WTC11 (cell line): ENCODE measurements around the gene SLC17A9. TPM values are rescaled to one million over a fixed set of nuclear protein-coding genes. Genes with fewer than 3 reads are reported as not detected.
"Not testable (repeated sequence)": the region's sequence is repeated elsewhere in the genome, so short reads cannot be mapped to it uniquely, and the experiment has no call there.

Source experiments
- ATAC-seq: fragments of 200-7000 bp; cut with Tn5 transposase; 2 replicates; pipeline ENCODE4 v1.10.0; 2021; ENCODE audit warnings: mild to moderate bottlenecking, moderate library complexity
- CTCF ChIA-PET: fragments of 300-600 bp; sonication (Branson Sonifier 250); formaldehyde crosslinking; loops from one replicate; lab custom pipeline; 2021; ENCODE audit warnings: antibody characterized with exemption; lab: Charles Lee
- POLR2A ChIA-PET: fragments of 350-600 bp; sonication (Branson Sonifier 250); formaldehyde crosslinking; loops from one replicate; lab custom pipeline; 2021; ENCODE audit warnings: antibody characterized with exemption; lab: Charles Lee
- DNase-seq: peaks from one replicate; pipeline ENCODE4 v3.0.0; 2021; ENCODE audit warnings: low spot score
- H3K27ac Mint-ChIP-seq: 2 replicates; pipeline ENCODE4 v1.8.0; 2021; ENCODE audit warnings: mixed read lengths
- H3K27me3 Mint-ChIP-seq: 2 replicates; pipeline ENCODE4 v1.8.0; 2021; ENCODE audit warnings: low read depth, mild to moderate bottlenecking, moderate library complexity, mixed read lengths
- H3K36me3 Mint-ChIP-seq: 2 replicates; pipeline ENCODE4 v1.8.0; 2021; ENCODE audit warnings: mixed read lengths
- H3K4me1 Mint-ChIP-seq: 2 replicates; pipeline ENCODE4 v1.8.0; 2022; ENCODE audit warnings: mixed read lengths
- H3K4me3 Mint-ChIP-seq: 2 replicates; pipeline ENCODE4 v1.8.0; 2021; ENCODE audit warnings: mild to moderate bottlenecking, moderate library complexity, mixed read lengths
- H3K9me3 Mint-ChIP-seq: 2 replicates; pipeline ENCODE4 v1.8.0; 2021; ENCODE audit warnings: mixed read lengths
- AFF4 ChIP-seq: sonication (generic); formaldehyde crosslinking; IDR thresholded peaks from 2 replicates; pipeline ENCODE4 v1.8.1; 2023; ENCODE audit warnings: mild to moderate bottlenecking, missing genetic modification reagents, borderline replicate concordance
- ATF1 ChIP-seq: sonication (generic); formaldehyde crosslinking; IDR thresholded peaks from 2 replicates; pipeline ENCODE4 v1.8.1; 2023; ENCODE audit warnings: mild to moderate bottlenecking, moderate library complexity, missing genetic modification reagents
- ATF2 ChIP-seq: sonication (generic); formaldehyde crosslinking; IDR thresholded peaks from 2 replicates; pipeline ENCODE4 v1.8.1; 2022; ENCODE audit warnings: low read depth, missing genetic modification reagents, borderline replicate concordance
- CTCF ChIP-seq: fragments of 200-600 bp; IDR thresholded peaks from 2 replicates; pipeline ENCODE4 v1.8.0; 2022; ENCODE audit warnings: antibody characterized with exemption
- ERG ChIP-seq: fragments of 250-450 bp; sonication (Bioruptor Pico); IDR thresholded peaks from 2 replicates; pipeline ENCODE4 v1.8.0; 2021; ENCODE audit warnings: mild to moderate bottlenecking
- FOXJ3 ChIP-seq: sonication (generic); formaldehyde crosslinking; IDR thresholded peaks from 2 replicates; pipeline ENCODE4 v1.9.0; 2021; ENCODE audit warnings: missing genetic modification reagents, mild to moderate bottlenecking, borderline replicate concordance
- FOXP1 ChIP-seq: sonication (generic); formaldehyde crosslinking; IDR thresholded peaks from 2 replicates; pipeline ENCODE4 v1.8.0; 2022; ENCODE audit warnings: missing genetic modification reagents, mild to moderate bottlenecking, moderate library complexity, borderline replicate concordance
- GABPB1 ChIP-seq: sonication (generic); formaldehyde crosslinking; IDR thresholded peaks from 2 replicates; pipeline ENCODE4 v1.8.1; 2023; ENCODE audit warnings: mild to moderate bottlenecking, missing genetic modification reagents
- HMGA2 ChIP-seq: fragments of 250-450 bp; sonication (Bioruptor Pico); IDR thresholded peaks from 2 replicates; pipeline ENCODE4 v1.4.0; 2021; ENCODE audit warnings: mild to moderate bottlenecking, moderate library complexity
- IRF1 ChIP-seq: sonication (generic); formaldehyde crosslinking; IDR thresholded peaks from 2 replicates; pipeline ENCODE4 v1.8.0; 2023; ENCODE audit warnings: missing genetic modification reagents
- MYBL2 ChIP-seq: sonication (generic); formaldehyde crosslinking; IDR thresholded peaks from 2 replicates; pipeline ENCODE4 v1.8.1; 2023; ENCODE audit warnings: mild to moderate bottlenecking, moderate library complexity, missing genetic modification reagents
- NFYB ChIP-seq: sonication (generic); formaldehyde crosslinking; conservative IDR thresholded peaks from 2 replicates; pipeline ENCODE4 v1.8.0; 2022; ENCODE audit warnings: low read depth, missing genetic modification reagents
- NR3C1 ChIP-seq: sonication (generic); formaldehyde crosslinking; conservative IDR thresholded peaks from 2 replicates; pipeline ENCODE4 v1.8.1; 2023; ENCODE audit warnings: low read depth, mild to moderate bottlenecking, missing genetic modification reagents
- OVOL2 ChIP-seq: fragments of 250-450 bp; sonication (Bioruptor Pico); IDR thresholded peaks from 2 replicates; pipeline ENCODE4 v1.9.0; 2021; ENCODE audit warnings: mild to moderate bottlenecking, borderline replicate concordance
- RELA ChIP-seq: sonication (generic); formaldehyde crosslinking; IDR thresholded peaks from 2 replicates; pipeline ENCODE4 v1.8.1; 2022; ENCODE audit warnings: missing genetic modification reagents, mild to moderate bottlenecking, borderline replicate concordance
- SOX15 ChIP-seq: fragments of 250-450 bp; sonication (Bioruptor Pico); IDR thresholded peaks from 2 replicates; pipeline ENCODE4 v1.9.0; 2021; ENCODE audit warnings: mild to moderate bottlenecking
- ZMAT4 ChIP-seq: fragments of 250-450 bp; sonication (Bioruptor Pico); IDR thresholded peaks from 2 replicates; pipeline ENCODE4 v1.9.0; 2021; ENCODE audit warnings: mild to moderate bottlenecking
- ZNF138 ChIP-seq: sonication (generic); formaldehyde crosslinking; conservative IDR thresholded peaks from 2 replicates; pipeline ENCODE4 v1.8.1; 2022; ENCODE audit warnings: mild to moderate bottlenecking, moderate library complexity, missing genetic modification reagents
- ZNF232 ChIP-seq: sonication (generic); formaldehyde crosslinking; IDR thresholded peaks from 2 replicates; pipeline ENCODE4 v1.8.0; 2022; ENCODE audit warnings: mild to moderate bottlenecking, missing genetic modification reagents
- ZNF317 ChIP-seq: sonication (generic); formaldehyde crosslinking; IDR thresholded peaks from 2 replicates; pipeline ENCODE4 v1.8.1; 2023; ENCODE audit warnings: low read depth, mild to moderate bottlenecking, moderate library complexity, missing genetic modification reagents, borderline replicate concordance
- ZNF416 ChIP-seq: fragments of 250-450 bp; sonication (Bioruptor Pico); IDR thresholded peaks from 2 replicates; pipeline ENCODE4 v1.9.0; 2021; ENCODE audit warnings: mild to moderate bottlenecking, inconsistent platforms
- total RNA-seq: library from RNA; stranded (reverse); gene quantifications from 3 replicates; pipeline ENCODE4 v1.2.3, GENCODE V29; 2021

Gene SLC17A9
- total RNA-seq, 1 experiment from 2014 or later: 41.7 TPM

GRCh38 chr20:62960446-62961309, 8.2 kb downstream of the SLC17A9 start:
- not testable (repeated sequence) for H3K27me3 Mint-ChIP-seq, H3K4me1 Mint-ChIP-seq, H3K36me3 Mint-ChIP-seq, H3K4me3 Mint-ChIP-seq, DNase-seq, H3K9me3 Mint-ChIP-seq
- ATAC-seq: 0 out of 2 replicates have a peak, but pooled peaks have one; percentile 19
- peak overlapping the region; percentile 74; the same call in 1 of the 2 replicates for H3K27ac Mint-ChIP-seq
- ChIA-PET POLR2A (interaction anchor here (0.6 kb wide), 1 partner anchor 23 kb away, joined by 3 read pairs; the partner anchor contains the start of gene GID8), CTCF (interaction anchor here (0.7 to 2.7 kb wide), 8 partner anchors 10 to 95 kb away, joined by 3 to 15 read pairs (median 3); no protein-coding TSS in a partner anchor)
- TF ChIP-seq IRF1 (CRISPR knock-in tag): 0 out of 2 replicates have a peak, but pooled peaks have one; percentile 28
- peak; percentile 68 for TF ChIP-seq NFYB (CRISPR knock-in tag)

- Mint-ChIP-seq H3K9me3 (no peaks in the 10 kb centered on the region), H3K36me3 (peaks cover 8% of the 10 kb centered on the region; the same call in 1 of the 2 replicates), H3K4me1 (no peaks in the 10 kb centered on the region), H3K27me3 (no peaks in the 10 kb centered on the region), H3K27ac (peak overlapping the region; percentile 57), H3K4me3 (no peak overlapping the region)
- POLR2A ChIA-PET: interaction anchor here (0.6 kb wide), 1 partner anchor 24 kb away, joined by 3 read pairs; the partner anchor contains the start of gene GID8
- CTCF ChIA-PET: interaction anchor here (0.7 to 2.7 kb wide), 7 partner anchors 9 to 95 kb away, joined by 3 to 15 read pairs (median 3); no protein-coding TSS in a partner anchor
- ATAC-seq (peak; percentile 65), DNase-seq (peak; percentile 50)
- TF ChIP-seq OVOL2 (CRISPR knock-in tag): no peak
- TF ChIP-seq FOXP1 (CRISPR knock-in tag): no peak
- no peak for TF ChIP-seq NR3C1
- no peak for TF ChIP-seq ZNF317 (CRISPR knock-in tag)
- no peak for TF ChIP-seq ATF1 (CRISPR knock-in tag)
- TF ChIP-seq ERG: no peak
- no peak for TF ChIP-seq ZNF416 (CRISPR knock-in tag)
Measured at GRCh38 chr20:62961310-62961783, 8.8 kb downstream of the SLC17A9 start.

GRCh38 chr20:62961799-62962198, 9.3 kb downstream of the SLC17A9 start:
- no peak overlapping the region for H3K4me3 Mint-ChIP-seq
- no peaks in the 10 kb centered on the region for H3K27me3 Mint-ChIP-seq
- ChIA-PET POLR2A (no interaction called here), CTCF (interaction anchor here (1.1 to 2.7 kb wide), 6 partner anchors 9 to 94 kb away, joined by 3 to 15 read pairs (median 4); no protein-coding TSS in a partner anchor)
- H3K27ac Mint-ChIP-seq: peak overlapping the region; percentile 27; the same call in 1 of the 2 replicates
- H3K36me3 Mint-ChIP-seq: peaks cover 8% of the 10 kb centered on the region; the same call in 1 of the 2 replicates
- no peak for ATAC-seq
- H3K4me1 Mint-ChIP-seq: no peaks in the 10 kb centered on the region
- H3K9me3 Mint-ChIP-seq: no peaks in the 10 kb centered on the region
- no peak for DNase-seq
- TF ChIP-seq ZMAT4 (CRISPR knock-in tag): no peak
- TF ChIP-seq MYBL2 (CRISPR knock-in tag): no peak
- TF ChIP-seq FOXJ3 (CRISPR knock-in tag): no peak
- TF ChIP-seq RELA (CRISPR knock-in tag): no peak
- TF ChIP-seq GABPB1 (CRISPR knock-in tag): no peak
- no peak for TF ChIP-seq SOX15 (CRISPR knock-in tag)
- no peak for TF ChIP-seq ZNF138 (CRISPR knock-in tag)
- no peak for TF ChIP-seq HMGA2 (CRISPR knock-in tag)
- TF ChIP-seq ZNF416 (CRISPR knock-in tag): no peak
- TF ChIP-seq AFF4 (CRISPR knock-in tag): no peak
- TF ChIP-seq ATF2 (CRISPR knock-in tag): no peak
- no peak for TF ChIP-seq ZNF232 (CRISPR knock-in tag)
- TF ChIP-seq CTCF: no peak
